CD4-positive, alpha-beta T cell treated with Interleukin-15 for 4 hours (primary cell): ENCODE data around the gene PFDN6.
A peak's percentile ranks its signal among the peaks of the same experiment; 100 is the strongest.
"Not testable (repeated sequence)": the region's sequence is repeated elsewhere in the genome, so short reads cannot be mapped to it uniquely, and the experiment has no call there.

ENCODE experiments used
- DNase-seq: peaks from one replicate; pipeline ENCODE4 v3.0.0-alpha.2; 2020; ENCODE audit warnings: low spot score

The PFDN6 gene

GRCh38 chr6:33273924-33274902 is 15.2 kb upstream of the PFDN6 start:
- no peak for DNase-seq

GRCh38 chr6:33275795-33276580 is 13.4 kb upstream of the PFDN6 start:
- DNase-seq = not testable (repeated sequence)

GRCh38 chr6:33276581-33276863 is 12.9 kb upstream of the PFDN6 start:
- no peak for DNase-seq

GRCh38 chr6:33276864-33277662 is 12.3 kb upstream of the PFDN6 start, which contains the start of gene B3GALT4:
Gene B3GALT4, plus strand, starts transcription at chr6:33277123. Its CDS starts 297 bp downstream, at chr6:33277420.
- DNase-seq = peak; percentile 69

GRCh38 chr6:33277663-33278391 is 11.6 kb upstream of the PFDN6 start:
- DNase-seq = peak; percentile 34

- DNase-seq = no peak
These were observed 11.0 kb upstream of the PFDN6 start for GRCh38 chr6:33278392-33278741.

- no peak for DNase-seq
These were observed 10.6 kb upstream of the PFDN6 start for GRCh38 chr6:33278810-33279209.

- DNase-seq = no peak
These were observed 10.1 kb upstream of the PFDN6 start for GRCh38 chr6:33279257-33279695.

GRCh38 chr6:33279971-33280511 is 9.4 kb upstream of the PFDN6 start:
- no peak for DNase-seq

GRCh38 chr6:33280539-33280938 is 8.9 kb upstream of the PFDN6 start:
- no peak for DNase-seq

- DNase-seq = not testable (repeated sequence)
These were observed 4.2 kb upstream of the PFDN6 start for GRCh38 chr6:33285214-33285613.

GRCh38 chr6:33286946-33287914 is 2.2 kb upstream of the PFDN6 start:
- no peak for DNase-seq

- DNase-seq = no peak
These were observed 1.1 kb upstream of the PFDN6 start for GRCh38 chr6:33288141-33288920.

GRCh38 chr6:33289784-33290315 is 449 bp downstream of the PFDN6 start:
- DNase-seq = no peak

GRCh38 chr6:33290459-33290858 is 1.1 kb downstream of the PFDN6 start:
- no peak for DNase-seq

- no peak for DNase-seq
These were observed 3.7 kb downstream of the PFDN6 start for GRCh38 chr6:33292996-33293682.

- no peak for DNase-seq
These were observed 4.9 kb downstream of the PFDN6 start for GRCh38 chr6:33294086-33294823.
